Retinal pigment epithelial cell (primary cell): ENCODE data around the gene STAT2.
"Not testable (repeated sequence)": the region's sequence is repeated elsewhere in the genome, so short reads cannot be mapped to it uniquely, and the experiment has no call there.

Source experiments
- DNase-seq: peaks from one replicate; pipeline ENCODE4 v3.0.0-alpha.2; 2010; ENCODE audit warnings: low read depth
- H3K4me3 ChIP-seq: 2 replicates; pipeline ENCODE4 v1.5.1; 2011; ENCODE audit warnings: mild to moderate bottlenecking, low read length, control low read depth, moderate library complexity
- TF ChIP-seq, protein P1 (sequence below): conservative IDR thresholded peaks from 2 replicates; pipeline ENCODE4 v1.5.1; 2011; ENCODE audit warnings: low read depth, low read length, control low read depth, inconsistent platforms

The STAT2 gene

DNA sequence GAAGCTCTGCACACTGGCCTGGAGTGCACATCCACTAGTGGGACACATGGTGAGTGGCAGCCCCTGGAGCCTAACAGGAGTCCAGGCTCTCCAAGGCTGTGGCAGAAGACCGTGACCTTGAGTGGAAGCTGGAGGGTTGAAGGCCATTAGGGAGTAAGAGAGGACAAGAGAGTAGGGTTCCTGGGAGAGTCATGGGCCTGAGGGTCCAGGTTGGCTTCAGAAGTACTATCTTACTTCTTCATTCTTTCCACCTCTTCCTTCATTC is 20.8 kb downstream of the STAT2 start:
- no peak for DNase-seq
- TF ChIP-seq, protein P1, sequence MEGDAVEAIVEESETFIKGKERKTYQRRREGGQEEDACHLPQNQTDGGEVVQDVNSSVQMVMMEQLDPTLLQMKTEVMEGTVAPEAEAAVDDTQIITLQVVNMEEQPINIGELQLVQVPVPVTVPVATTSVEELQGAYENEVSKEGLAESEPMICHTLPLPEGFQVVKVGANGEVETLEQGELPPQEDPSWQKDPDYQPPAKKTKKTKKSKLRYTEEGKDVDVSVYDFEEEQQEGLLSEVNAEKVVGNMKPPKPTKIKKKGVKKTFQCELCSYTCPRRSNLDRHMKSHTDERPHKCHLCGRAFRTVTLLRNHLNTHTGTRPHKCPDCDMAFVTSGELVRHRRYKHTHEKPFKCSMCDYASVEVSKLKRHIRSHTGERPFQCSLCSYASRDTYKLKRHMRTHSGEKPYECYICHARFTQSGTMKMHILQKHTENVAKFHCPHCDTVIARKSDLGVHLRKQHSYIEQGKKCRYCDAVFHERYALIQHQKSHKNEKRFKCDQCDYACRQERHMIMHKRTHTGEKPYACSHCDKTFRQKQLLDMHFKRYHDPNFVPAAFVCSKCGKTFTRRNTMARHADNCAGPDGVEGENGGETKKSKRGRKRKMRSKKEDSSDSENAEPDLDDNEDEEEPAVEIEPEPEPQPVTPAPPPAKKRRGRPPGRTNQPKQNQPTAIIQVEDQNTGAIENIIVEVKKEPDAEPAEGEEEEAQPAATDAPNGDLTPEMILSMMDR: no peak
- H3K4me3 ChIP-seq: no peak overlapping the region

- DNase-seq: no peak
- TF ChIP-seq, protein P1: no peak
- no peak within 1 kb of the TSS for H3K4me3 ChIP-seq
Measured at GRCh38 chr12:56338308-56339157, 21.4 kb downstream of the STAT2 start, which contains the start of gene IL23A. TSS of gene IL23A (plus strand) at chr12:56338884. CDS start at chr12:56339045, 161 bp downstream.

GRCh38 chr12:56337753-56338251 is 22.1 kb downstream of the STAT2 start:
- H3K4me3 ChIP-seq: no peak overlapping the region
- TF ChIP-seq, protein P1: no peak
- DNase-seq: no peak

DNA sequence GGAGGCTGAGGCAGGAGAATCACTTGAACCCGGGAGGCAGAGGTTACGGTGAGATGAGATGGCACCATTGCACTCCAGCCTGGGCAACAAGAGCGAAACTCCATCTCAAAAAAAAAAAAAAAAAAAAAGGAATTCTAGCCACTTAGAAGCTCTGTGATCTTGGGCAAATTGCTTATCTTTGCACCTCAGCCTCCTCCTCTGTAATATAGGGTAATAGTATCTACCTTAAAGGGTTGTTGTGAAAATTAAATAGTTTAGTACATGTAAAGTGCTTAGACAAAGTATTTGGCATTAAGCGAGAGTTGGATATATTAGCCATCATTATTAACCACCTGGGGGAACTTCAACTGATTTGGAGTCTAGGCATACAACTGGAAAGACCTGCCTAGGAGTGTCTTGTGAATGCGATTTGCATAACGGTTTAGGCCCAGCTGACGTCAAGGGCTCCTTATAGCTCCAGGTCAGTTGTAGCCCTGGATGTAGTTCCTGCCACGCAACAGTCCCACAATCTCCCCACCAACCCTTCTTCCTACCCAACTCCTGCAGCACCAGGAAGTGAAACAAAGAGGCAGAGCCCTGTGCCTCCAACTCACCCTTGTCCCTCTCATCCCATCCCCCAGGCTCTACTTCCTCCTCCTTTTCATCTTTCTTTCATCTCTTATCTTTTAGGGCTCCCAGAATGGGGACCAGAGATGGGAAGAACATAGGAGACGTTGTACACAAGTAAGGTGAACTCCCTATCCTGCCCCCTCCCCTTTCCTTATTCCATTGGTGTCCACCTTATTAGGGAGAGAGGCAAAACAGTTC is 23.3 kb downstream of the STAT2 start:
- H3K4me3 ChIP-seq: no peak overlapping the region
- TF ChIP-seq, protein P1: no peak
- DNase-seq: no peak

GRCh38 chr12:56335527-56335926 is 24.4 kb downstream of the STAT2 start:
- DNase-seq, H3K4me3 ChIP-seq: not testable (repeated sequence)

GRCh38 chr12:56334490-56334793 is 25.5 kb downstream of the STAT2 start:
- peak overlapping the region; percentile 75 for H3K4me3 ChIP-seq
- TF ChIP-seq, protein P1: no peak
- DNase-seq: no peak

DNA sequence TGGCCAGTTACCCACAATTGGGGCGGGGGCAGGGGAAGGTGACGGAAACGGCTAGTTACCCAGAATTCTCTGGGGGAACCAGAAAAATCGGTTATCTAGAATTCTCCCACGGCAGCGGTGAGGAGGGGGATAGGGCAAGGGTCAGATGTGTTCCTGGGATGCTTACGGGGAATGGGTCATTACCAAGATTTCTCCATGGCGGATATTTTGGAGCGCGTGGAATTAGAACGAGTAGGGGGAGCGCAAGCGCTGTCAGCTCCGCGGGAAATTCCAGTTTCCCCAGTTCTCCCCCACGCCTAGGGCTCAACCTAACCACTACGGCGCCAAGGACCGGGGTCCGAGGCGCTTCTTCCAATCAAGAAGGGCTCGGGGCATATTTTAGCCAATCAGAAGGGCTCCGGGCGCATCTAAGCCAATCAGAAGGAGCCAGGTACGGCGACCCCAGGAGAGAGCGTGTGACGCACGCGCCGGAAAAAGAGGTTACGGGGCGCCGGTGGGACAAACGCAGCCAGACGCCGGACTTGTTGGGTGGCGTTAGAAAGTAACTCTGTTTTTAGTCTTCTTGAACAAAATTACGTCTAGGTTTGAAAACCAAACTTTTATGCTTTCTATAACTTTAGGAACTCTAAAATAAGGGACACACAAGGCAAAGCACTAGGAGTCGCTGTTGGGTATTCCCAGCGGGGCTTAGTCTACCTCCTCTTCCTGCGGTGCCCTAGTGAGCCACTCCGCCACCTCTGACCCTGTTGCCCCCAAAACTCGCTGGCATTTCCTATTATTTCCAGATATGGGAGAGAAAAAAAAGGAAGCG is 26.0 kb downstream of the STAT2 start, which contains the start of gene PAN2:
TSS of gene PAN2 (minus strand) at position 322 of the 811 bp plus-strand sequence. CDS start 906 bp downstream, outside the sequence.
- H3K4me3 ChIP-seq: peak within 1 kb of the TSS; percentile 75
- peak; percentile 95 for DNase-seq
- TF ChIP-seq, protein P1: peak; percentile 68
